ENCODE results near the gene ACOD1.
"Not testable (repeated sequence)": the region's sequence is repeated elsewhere in the genome, so short reads cannot be mapped to it uniquely, and the experiment has no call there.

The ACOD1 gene

GRCh38 chr13:76948149-76948548, at the start of gene ACOD1:
Gene ACOD1, plus strand, starts transcription at chr13:76948511. Its CDS starts 48 bp downstream, at chr13:76948559.
- H3K27ac ChIP-seq: no peak within 1 kb of the TSS
- DNase-seq (ENCODE audit: low read depth, low spot score): no peak

- not testable (repeated sequence) for DNase-seq (ENCODE audit: low read depth, low spot score); H3K27ac ChIP-seq
Observed at GRCh38 chr13:76899066-76899465, 49.2 kb upstream of the ACOD1 start.

GRCh38 chr13:76903544-76904162, 44.7 kb upstream of the ACOD1 start:
- no peak for DNase-seq (ENCODE audit: low read depth, low spot score)
- H3K27ac ChIP-seq: no peak overlapping the region

- DNase-seq (ENCODE audit: low read depth, low spot score): no peak
- no peak overlapping the region for H3K27ac ChIP-seq
Observed at GRCh38 chr13:76904507-76904906, 43.8 kb upstream of the ACOD1 start.

- DNase-seq (ENCODE audit: low read depth, low spot score): no peak
- no peak overlapping the region for H3K27ac ChIP-seq
Observed at GRCh38 chr13:76912476-76912875, 35.8 kb upstream of the ACOD1 start.

- no peak for DNase-seq (ENCODE audit: low read depth, low spot score)
- no peak overlapping the region for H3K27ac ChIP-seq
Observed at GRCh38 chr13:76913898-76914297, 34.4 kb upstream of the ACOD1 start.

GRCh38 chr13:76917095-76917494, 31.2 kb upstream of the ACOD1 start:
- no peak overlapping the region for H3K27ac ChIP-seq
- no peak for DNase-seq (ENCODE audit: low read depth, low spot score)

GRCh38 chr13:76917755-76918481, 30.4 kb upstream of the ACOD1 start:
- H3K27ac ChIP-seq; DNase-seq (ENCODE audit: low read depth, low spot score): not testable (repeated sequence)

- no peak for DNase-seq (ENCODE audit: low read depth, low spot score)
- H3K27ac ChIP-seq: no peak overlapping the region
Observed at GRCh38 chr13:76921516-76921915, 26.8 kb upstream of the ACOD1 start.

- no peak for DNase-seq (ENCODE audit: low read depth, low spot score)
Observed at GRCh38 chr13:76925115-76925514, 23.2 kb upstream of the ACOD1 start.

GRCh38 chr13:76927955-76928354, 20.4 kb upstream of the ACOD1 start:
- H3K27ac ChIP-seq: no peak overlapping the region
- DNase-seq (ENCODE audit: low read depth, low spot score): no peak

More at GRCh38 chr13:76925115-76925514, 23.2 kb upstream of the ACOD1 start:
- no peak overlapping the region for H3K27ac ChIP-seq

GRCh38 chr13:76928456-76928855, 19.9 kb upstream of the ACOD1 start:
- DNase-seq (ENCODE audit: low read depth, low spot score): no peak
- H3K27ac ChIP-seq: no peak overlapping the region

- no peak for DNase-seq (ENCODE audit: low read depth, low spot score)
- H3K27ac ChIP-seq: no peak overlapping the region
Observed at GRCh38 chr13:76929320-76929719, 19.0 kb upstream of the ACOD1 start.

GRCh38 chr13:76929851-76930374, 18.4 kb upstream of the ACOD1 start:
- no peak for DNase-seq (ENCODE audit: low read depth, low spot score)
- no peak overlapping the region for H3K27ac ChIP-seq

GRCh38 chr13:76932076-76932475, 16.2 kb upstream of the ACOD1 start:
- DNase-seq (ENCODE audit: low read depth, low spot score): no peak
- no peak overlapping the region for H3K27ac ChIP-seq

- DNase-seq (ENCODE audit: low read depth, low spot score): no peak
- no peak overlapping the region for H3K27ac ChIP-seq
Observed at GRCh38 chr13:76934671-76935070, 13.6 kb upstream of the ACOD1 start.

GRCh38 chr13:76936763-76937162, 11.5 kb upstream of the ACOD1 start:
- peak overlapping the region; percentile 66 for H3K27ac ChIP-seq

GRCh38 chr13:76937281-76937820, 11.0 kb upstream of the ACOD1 start:
- H3K27ac ChIP-seq: peak overlapping the region; percentile 66
- DNase-seq (ENCODE audit: low read depth, low spot score): peak; percentile 78

More at GRCh38 chr13:76936763-76937162, 11.5 kb upstream of the ACOD1 start:
- DNase-seq (ENCODE audit: low read depth, low spot score): no peak

GRCh38 chr13:76939215-76939614, 9.1 kb upstream of the ACOD1 start:
- no peak overlapping the region for H3K27ac ChIP-seq
- DNase-seq (ENCODE audit: low read depth, low spot score): no peak

- no peak overlapping the region for H3K27ac ChIP-seq
- DNase-seq (ENCODE audit: low read depth, low spot score): no peak
Observed at GRCh38 chr13:76942363-76942762, 5.9 kb upstream of the ACOD1 start.

GRCh38 chr13:76943646-76944045, 4.7 kb upstream of the ACOD1 start:
- DNase-seq (ENCODE audit: low read depth, low spot score): no peak
- no peak overlapping the region for H3K27ac ChIP-seq
